SU-DHL-6 (cell line): ENCODE results near the gene SYT7.

Experiments used
- H2AFZ ChIP-seq: fragments of 200-600 bp; sonication (generic); 2 replicates; pipeline ENCODE4 v1.6.1; 2014; ENCODE audit warnings: low read depth, mild to moderate bottlenecking, moderate library complexity, mixed read lengths, antibody characterized with exemption, low read length; ENCODE audit not compliant: severe bottlenecking
- H3F3A ChIP-seq: fragments of 200-600 bp; shearing (Covaris generic); 2 replicates; pipeline ENCODE4 v1.6.0; 2016; ENCODE audit warnings: antibody characterized with exemption, mild to moderate bottlenecking; ENCODE audit not compliant: insufficient read depth
- H3K27ac ChIP-seq: fragments of 200-600 bp; sonication (generic); 2 replicates; pipeline ENCODE4 v1.5.1; 2016; ENCODE audit warnings: low read depth, mild to moderate bottlenecking, low read length, moderate library complexity, mixed read lengths
- H3K27me3 ChIP-seq: fragments of 200-600 bp; sonication (generic), shearing (Covaris generic); 2 replicates; pipeline ENCODE4 v1.6.0; 2014; ENCODE audit warnings: mild to moderate bottlenecking, low read length
- H3K36me3 ChIP-seq: fragments of 200-600 bp; sonication (generic); 2 replicates; pipeline ENCODE4 v1.6.1; 2014; ENCODE audit warnings: mild to moderate bottlenecking, low read length, mixed read lengths
- H3K4me2 ChIP-seq: fragments of 300-600, 200-600 bp; shearing (Covaris generic), sonication (generic); 2 replicates; pipeline ENCODE4 v1.6.0; 2014; ENCODE audit warnings: low read length, low read depth, mild to moderate bottlenecking; ENCODE audit not compliant: poor library complexity, severe bottlenecking
- H3K4me3 ChIP-seq: fragments of 200-600 bp; sonication (generic); 2 replicates; pipeline ENCODE4 v1.5.1; 2014; ENCODE audit warnings: antibody characterized with exemption, low read length, mild to moderate bottlenecking, mixed read lengths; ENCODE audit not compliant: insufficient read depth, poor library complexity, severe bottlenecking
- H3K79me2 ChIP-seq: fragments of 200-600 bp; sonication (generic); 2 replicates; pipeline ENCODE4 v1.6.1; 2014; ENCODE audit warnings: mild to moderate bottlenecking, low read length, moderate library complexity; ENCODE audit not compliant: insufficient read depth
- H3K9ac ChIP-seq: fragments of 200-600 bp; sonication (generic); 2 replicates; pipeline ENCODE4 v1.7.0; 2014; ENCODE audit warnings: mild to moderate bottlenecking, low read length
- H3K9me2 ChIP-seq: fragments of 200-600 bp; sonication (generic); replicated peaks from 2 replicates; pipeline ENCODE4 v1.6.1; 2014; ENCODE audit warnings: low read length; ENCODE audit not compliant: insufficient read depth
- H3K9me3 ChIP-seq: fragments of 200-600 bp; sonication (generic); 2 replicates; pipeline ENCODE4 v1.6.1; 2014; ENCODE audit warnings: low read length, mixed read lengths; ENCODE audit not compliant: insufficient read depth
- H4K20me1 ChIP-seq: fragments of 200-600 bp; sonication (generic); 2 replicates; pipeline ENCODE4 v1.6.1; 2014; ENCODE audit warnings: low read depth, mild to moderate bottlenecking, antibody characterized with exemption, low read length, moderate library complexity, mixed read lengths
- EZH2phosphoT487 ChIP-seq: fragments of 200-600 bp; sonication (generic), shearing (Covaris generic); conservative IDR thresholded peaks from 2 replicates; pipeline ENCODE4 v1.6.1; 2018; ENCODE audit warnings: mild to moderate bottlenecking, antibody characterized with exemption, low read length, moderate library complexity, mixed read lengths
- TF ChIP-seq, protein P1 (sequence below): fragments of 200-600 bp; sonication (generic); IDR thresholded peaks from one replicate; pipeline ENCODE4 v1.5.1; 2017; ENCODE audit warnings: antibody characterized with exemption, mild to moderate bottlenecking, low read length, moderate library complexity; ENCODE audit not compliant: insufficient read depth, poor library complexity, severe bottlenecking

Gene SYT7

DNA sequence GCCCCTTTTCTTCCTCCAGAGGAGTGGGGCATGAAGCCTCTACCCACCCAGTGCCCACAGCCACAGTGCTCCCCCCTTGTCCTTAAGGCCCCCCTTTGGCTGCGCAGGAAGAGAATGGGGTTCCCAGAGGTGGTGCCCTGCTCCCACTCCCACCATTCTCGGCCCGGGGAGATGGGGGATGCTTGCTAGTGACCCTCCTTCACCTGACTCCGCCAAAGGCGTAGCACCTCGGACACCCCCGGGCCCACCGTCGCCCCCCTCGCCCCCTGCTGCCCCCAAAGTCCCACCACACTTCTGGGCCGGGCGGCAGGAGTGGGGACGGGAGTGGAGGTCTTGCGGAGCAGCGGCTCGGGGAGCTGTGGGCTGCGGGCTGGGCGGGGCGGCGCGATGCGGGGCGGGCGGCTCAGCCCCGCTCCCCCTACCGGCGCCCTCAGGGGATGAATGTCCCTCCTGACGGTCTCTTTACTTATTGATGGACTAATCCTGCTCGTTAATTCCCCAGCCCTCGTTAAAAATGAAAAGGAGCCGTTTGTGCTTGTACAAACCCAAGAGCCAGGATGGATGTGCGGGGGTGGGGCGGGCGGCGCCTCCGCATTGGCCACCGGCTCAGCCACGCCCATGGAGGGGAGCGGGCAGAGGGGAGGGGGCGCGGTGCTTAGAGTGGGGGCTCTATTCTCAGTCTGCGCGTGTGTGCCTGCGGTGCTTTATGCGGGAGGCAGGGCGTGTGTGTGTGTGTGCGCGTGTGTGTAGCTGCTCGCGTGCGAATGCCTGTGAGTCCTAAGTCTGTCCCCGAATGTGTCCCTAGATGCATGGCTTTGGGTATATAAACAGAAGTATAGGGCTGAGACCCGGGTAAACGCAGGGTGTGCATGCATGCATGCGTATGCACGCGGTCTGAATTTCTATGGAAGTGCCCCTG is 25.6 kb downstream of the SYT7 start:
- Histone ChIP-seq H3K36me3 (no peaks in the 10 kb centered on the region), H3K27ac (no peak overlapping the region), H3K9me3 (no peaks in the 10 kb centered on the region), H3K9me2 (no peaks in the 10 kb centered on the region), H3F3A (no peaks in the 10 kb centered on the region), H3K79me2 (no peaks in the 10 kb centered on the region), H4K20me1 (no peaks in the 10 kb centered on the region), H3K4me2 (no peak overlapping the region), H3K4me3 (no peak overlapping the region), H2AFZ (no peak overlapping the region), H3K9ac (no peak overlapping the region), H3K27me3 (no peaks in the 10 kb centered on the region)
- no peak for TF ChIP-seq EZH2phosphoT487
- TF ChIP-seq, protein P1, sequence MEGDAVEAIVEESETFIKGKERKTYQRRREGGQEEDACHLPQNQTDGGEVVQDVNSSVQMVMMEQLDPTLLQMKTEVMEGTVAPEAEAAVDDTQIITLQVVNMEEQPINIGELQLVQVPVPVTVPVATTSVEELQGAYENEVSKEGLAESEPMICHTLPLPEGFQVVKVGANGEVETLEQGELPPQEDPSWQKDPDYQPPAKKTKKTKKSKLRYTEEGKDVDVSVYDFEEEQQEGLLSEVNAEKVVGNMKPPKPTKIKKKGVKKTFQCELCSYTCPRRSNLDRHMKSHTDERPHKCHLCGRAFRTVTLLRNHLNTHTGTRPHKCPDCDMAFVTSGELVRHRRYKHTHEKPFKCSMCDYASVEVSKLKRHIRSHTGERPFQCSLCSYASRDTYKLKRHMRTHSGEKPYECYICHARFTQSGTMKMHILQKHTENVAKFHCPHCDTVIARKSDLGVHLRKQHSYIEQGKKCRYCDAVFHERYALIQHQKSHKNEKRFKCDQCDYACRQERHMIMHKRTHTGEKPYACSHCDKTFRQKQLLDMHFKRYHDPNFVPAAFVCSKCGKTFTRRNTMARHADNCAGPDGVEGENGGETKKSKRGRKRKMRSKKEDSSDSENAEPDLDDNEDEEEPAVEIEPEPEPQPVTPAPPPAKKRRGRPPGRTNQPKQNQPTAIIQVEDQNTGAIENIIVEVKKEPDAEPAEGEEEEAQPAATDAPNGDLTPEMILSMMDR, result no peak

DNA sequence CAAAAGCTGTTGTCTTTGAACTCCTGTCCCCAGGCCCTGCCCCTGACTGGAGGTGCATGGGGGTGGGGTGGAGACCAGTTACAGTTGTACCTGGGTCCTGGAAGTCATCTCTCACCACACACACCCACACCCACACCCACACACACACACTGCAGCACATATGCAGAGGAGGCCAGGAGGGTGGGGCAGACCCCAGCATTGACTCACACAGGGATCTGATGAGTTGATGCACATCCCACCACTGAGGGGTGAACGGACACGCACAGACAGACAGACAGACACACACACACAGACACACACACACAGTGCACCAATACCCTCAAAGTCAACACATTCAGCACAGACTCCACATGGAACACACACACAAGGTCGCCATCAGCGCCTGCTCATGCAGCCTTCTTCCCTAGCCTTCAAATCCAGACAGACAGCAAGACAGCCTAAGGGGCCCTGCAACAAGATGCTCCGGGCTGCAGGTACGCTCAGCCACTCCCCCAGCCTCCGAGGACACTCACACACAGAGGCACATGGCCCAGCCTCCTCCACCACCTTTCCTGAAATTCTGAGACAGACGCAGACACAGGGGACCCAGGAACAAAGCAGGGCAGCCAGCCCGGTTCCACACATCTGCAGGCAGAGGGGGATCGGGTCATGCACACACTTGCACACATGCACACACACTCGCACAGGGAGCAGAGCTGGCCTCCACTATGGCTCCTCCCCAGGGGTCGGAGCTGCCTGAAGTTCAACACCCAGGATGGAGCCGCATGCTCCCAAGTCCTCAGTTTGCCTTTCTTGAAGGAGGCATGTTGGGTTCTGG is 26.5 kb downstream of the SYT7 start:
- no peak overlapping the region for H3K4me3 ChIP-seq
- H3F3A ChIP-seq, result no peaks in the 10 kb centered on the region
- no peaks in the 10 kb centered on the region for H4K20me1 ChIP-seq
- H3K36me3 ChIP-seq, result no peaks in the 10 kb centered on the region
- no peaks in the 10 kb centered on the region for H3K9me2 ChIP-seq
- no peak overlapping the region for H3K27ac ChIP-seq
- H2AFZ ChIP-seq, result no peak overlapping the region
- H3K4me2 ChIP-seq, result no peak overlapping the region
- H3K79me2 ChIP-seq, result no peaks in the 10 kb centered on the region
- H3K9me3 ChIP-seq, result no peaks in the 10 kb centered on the region
- TF ChIP-seq, protein P1, result no peak
- TF ChIP-seq EZH2phosphoT487, result no peak
- H3K9ac ChIP-seq, result no peak overlapping the region
- no peaks in the 10 kb centered on the region for H3K27me3 ChIP-seq

GRCh38 chr11:61553373-61554171 is 27.3 kb downstream of the SYT7 start:
- no peaks in the 10 kb centered on the region for H3K9me3 ChIP-seq
- H3K9me2 ChIP-seq, result no peaks in the 10 kb centered on the region
- H3K36me3 ChIP-seq, result no peaks in the 10 kb centered on the region
- no peaks in the 10 kb centered on the region for H3F3A ChIP-seq
- H3K27me3 ChIP-seq, result no peaks in the 10 kb centered on the region
- H3K4me3 ChIP-seq, result no peak overlapping the region
- no peak overlapping the region for H3K27ac ChIP-seq
- H4K20me1 ChIP-seq, result no peaks in the 10 kb centered on the region
- H3K79me2 ChIP-seq, result no peaks in the 10 kb centered on the region
- H2AFZ ChIP-seq, result no peak overlapping the region
- no peak overlapping the region for H3K9ac ChIP-seq
- no peak overlapping the region for H3K4me2 ChIP-seq
- TF ChIP-seq EZH2phosphoT487, result no peak
- TF ChIP-seq, protein P1, result no peak
